HTERT RPE-1 (cell line): ENCODE measurements around the gene ANKRD27.

Source experiments
- in situ Hi-C: fragments of 300-500 bp; cut with MboI; formaldehyde crosslinking; loops from 4 replicates; pipeline ENCODE4 v1.14.3; 2020; ENCODE audit warnings: low sequenced_read_pairs

ANKRD27 gene

GRCh38 chr19:32691291-32691951 is 16.4 kb upstream of the ANKRD27 start, which contains the start of gene NUDT19:
Gene NUDT19 (plus strand): TSS chr19:32691821. CDS start chr19:32691961, 140 bp downstream.
- in situ Hi-C loops, result no loop called here

GRCh38 chr19:32688311-32688710 is 13.3 kb upstream of the ANKRD27 start:
- in situ Hi-C loops, result no loop called here

GRCh38 chr19:32687681-32688080 is 12.7 kb upstream of the ANKRD27 start:
- in situ Hi-C loops, result no loop called here

- in situ Hi-C loops, result no loop called here
Measured at GRCh38 chr19:32686847-32687475, 12.0 kb upstream of the ANKRD27 start.

GRCh38 chr19:32682317-32682716 is 7.3 kb upstream of the ANKRD27 start:
- in situ Hi-C loops, result no loop called here

GRCh38 chr19:32680986-32681385 is 6.0 kb upstream of the ANKRD27 start:
- in situ Hi-C loops, result no loop called here

GRCh38 chr19:32677657-32678056 is 2.7 kb upstream of the ANKRD27 start:
- in situ Hi-C loops, result no loop called here

- in situ Hi-C loops, result no loop called here
Measured at GRCh38 chr19:32676895-32677359, 1.9 kb upstream of the ANKRD27 start.

- in situ Hi-C loops, result no loop called here
Measured at GRCh38 chr19:32676186-32676894, 1.4 kb upstream of the ANKRD27 start.

GRCh38 chr19:32675720-32676185 is 773 bp upstream of the ANKRD27 start, which contains the start of gene RGS9BP:
Gene RGS9BP (plus strand): TSS chr19:32675848. CDS start chr19:32676264, 416 bp downstream.
- in situ Hi-C loops, result no loop called here

- in situ Hi-C loops, result no loop called here
Measured at GRCh38 chr19:32674153-32674930, 638 bp downstream of the ANKRD27 start.

- in situ Hi-C loops, result no loop called here
Measured at GRCh38 chr19:32673573-32673972, 1.4 kb downstream of the ANKRD27 start.

- in situ Hi-C loops, result no loop called here
Measured at GRCh38 chr19:32672841-32673240, 2.1 kb downstream of the ANKRD27 start.

GRCh38 chr19:32671883-32672593 is 2.9 kb downstream of the ANKRD27 start:
- in situ Hi-C loops, result no loop called here

GRCh38 chr19:32669310-32669709 is 5.7 kb downstream of the ANKRD27 start:
- in situ Hi-C loops, result no loop called here

- in situ Hi-C loops, result no loop called here
Measured at GRCh38 chr19:32666084-32666483, 8.9 kb downstream of the ANKRD27 start.

GRCh38 chr19:32662186-32662585 is 12.8 kb downstream of the ANKRD27 start:
- in situ Hi-C loops, result no loop called here

- in situ Hi-C loops, result no loop called here
Measured at GRCh38 chr19:32661318-32661717, 13.7 kb downstream of the ANKRD27 start.

GRCh38 chr19:32658527-32658926 is 16.5 kb downstream of the ANKRD27 start:
- in situ Hi-C loops, result no loop called here

- in situ Hi-C loops, result no loop called here
Measured at GRCh38 chr19:32658075-32658474, 16.9 kb downstream of the ANKRD27 start.
